GM12878 (cell line): ENCODE measurements around the gene CCNL2. TPM values are rescaled to one million over a fixed set of nuclear protein-coding genes. Genes with fewer than 3 reads are reported as not detected.

ENCODE experiments used
- ASH2L ChIP-seq: fragments of 300-600, 200-600 bp; sonication (generic); IDR thresholded peaks from 2 replicates; pipeline ENCODE4 v1.6.1; 2017; ENCODE audit warnings: low read depth, mild to moderate bottlenecking, borderline replicate concordance
- CHD2 ChIP-seq: IDR thresholded peaks from 2 replicates; pipeline ENCODE4 v1.6.1; 2011; ENCODE audit warnings: low read depth, low read length, improper control_type of control experiment, borderline replicate concordance
- CREM ChIP-seq: IDR thresholded peaks from 2 replicates; pipeline ENCODE4 v1.6.1; 2014; ENCODE audit warnings: antibody characterized with exemption, low read depth
- CTCF ChIP-seq, 3 experiments: IDR thresholded peaks in 2 of 3; conservative IDR thresholded peaks in 1 of 3; 2 replicates each; pipeline ENCODE4 v1.5.1; 2011; ENCODE audit warnings: low read depth in 3 of 3, low read length in 3 of 3, mild to moderate bottlenecking in 3 of 3, control low read depth in 2 of 3, moderate library complexity in 2 of 3, inconsistent platforms in 1 of 3, mixed read lengths in 1 of 3; ENCODE audit not compliant: control insufficient read depth in 2 of 3, insufficient read depth in 1 of 3; ENCODE audit errors: extremely low read depth in 1 of 3
- DPF2 ChIP-seq: fragments of 450-650 bp; IDR thresholded peaks from 2 replicates; pipeline ENCODE4 v1.6.1; 2017; ENCODE audit warnings: mild to moderate bottlenecking
- ELK1 ChIP-seq: IDR thresholded peaks from 2 replicates; pipeline ENCODE4 v1.6.1; 2012; ENCODE audit warnings: low read depth, low read length, improper control_type of control experiment
- GATAD2B ChIP-seq: fragments of 450-650 bp; conservative IDR thresholded peaks from 2 replicates; pipeline ENCODE4 v1.6.1; 2017; ENCODE audit warnings: low read depth, mild to moderate bottlenecking, moderate library complexity
- HCFC1 ChIP-seq: fragments of 150-350 bp; IDR thresholded peaks from 2 replicates; pipeline ENCODE4 v1.6.1; 2014; ENCODE audit warnings: low read length
- IKZF1 ChIP-seq: fragments of 450-650 bp; conservative IDR thresholded peaks from 2 replicates; pipeline ENCODE4 v1.6.1; 2017; ENCODE audit warnings: antibody characterized with exemption, mild to moderate bottlenecking
- MXI1 ChIP-seq: fragments of 150-350 bp; IDR thresholded peaks from 2 replicates; pipeline ENCODE4 v1.6.1; 2011; ENCODE audit warnings: low read depth, mild to moderate bottlenecking, inconsistent platforms, low read length, improper control_type of control experiment
- NFYB ChIP-seq: IDR thresholded peaks from 2 replicates; pipeline ENCODE4 v1.6.1; 2011; ENCODE audit warnings: low read depth, mild to moderate bottlenecking, low read length, improper control_type of control experiment, moderate library complexity; ENCODE audit not compliant: insufficient read depth
- NR2F1 ChIP-seq: fragments of 450-650 bp; conservative IDR thresholded peaks from 2 replicates; pipeline ENCODE4 v1.6.1; 2017; ENCODE audit warnings: mild to moderate bottlenecking
- PBX3 ChIP-seq: IDR thresholded peaks from 2 replicates; pipeline ENCODE4 v1.6.1; 2011; ENCODE audit warnings: mild to moderate bottlenecking, low read depth, low read length, moderate library complexity; ENCODE audit not compliant: insufficient replicate concordance
- RBBP5 ChIP-seq: fragments of 200-600 bp; sonication (generic); conservative IDR thresholded peaks from 2 replicates; pipeline ENCODE4 v1.6.1; 2016
- RELA ChIP-seq: fragments of 450-650 bp; IDR thresholded peaks from 2 replicates; pipeline ENCODE4 v1.8.0; 2014; ENCODE audit warnings: borderline replicate concordance; ENCODE audit not compliant: partially characterized antibody
- SP1 ChIP-seq: IDR thresholded peaks from one replicate; pipeline ENCODE4 v1.6.1; 2011; ENCODE audit warnings: low read depth, low read length
- SUZ12 ChIP-seq: fragments of 200-600 bp; sonication (generic); IDR thresholded peaks from one replicate; pipeline ENCODE4 v1.6.1; 2018; ENCODE audit warnings: antibody characterized with exemption, mild to moderate bottlenecking; ENCODE audit not compliant: unreplicated experiment
- polyA plus RNA-seq, 11 experiments: library from polyadenylated mRNA; depleted of rRNA in 4 of 11; unstranded in 6 of 11; stranded (reverse) in 5 of 11; fragments of >200 nt; fragmentation: Nextera tagmentation in 4 of 11; fragmentation: Illumina TruSeq in 1 of 11; extraction: Ambion mirVana in 4 of 11; extraction: Trizol in 1 of 11; gene quantifications; 1 replicate in 1 of 11; 2 replicates in 10 of 11; pipeline versions ENCODE4 v1.2.1 to v1.2.3, GENCODE V29; 2011 to 2016; ENCODE audit warnings: inconsistent platforms in 2 of 11, missing spikeins in 2 of 11, low read depth in 1 of 11
- total RNA-seq, 4 experiments: library from RNA; depleted of rRNA in 3 of 4; stranded (reverse); fragments of >200 nt in 3 of 4; fragmentation: Illumina TruSeq in 1 of 4; extraction: Trizol in 1 of 4; gene quantifications; 2 replicates each; pipeline versions ENCODE4 v1.2.1 to v1.2.3, GENCODE V29; 2013 to 2021
- TF ChIP-seq, protein P1 (sequence below): IDR thresholded peaks from 2 replicates; pipeline ENCODE4 v1.6.1; 2011; ENCODE audit warnings: borderline replicate concordance, low read depth, mild to moderate bottlenecking, moderate library complexity, low read length; ENCODE audit not compliant: insufficient read depth, poor library complexity, severe bottlenecking
- TF ChIP-seq, protein P2 (sequence below): fragments of 450-650 bp; IDR thresholded peaks from 2 replicates; pipeline ENCODE4 v1.6.1; 2017; ENCODE audit warnings: low read depth, mild to moderate bottlenecking, moderate library complexity
- TF ChIP-seq, protein P3 (sequence below): fragments of 450-650 bp; IDR thresholded peaks from 2 replicates; pipeline ENCODE4 v1.6.1; 2017; ENCODE audit warnings: mild to moderate bottlenecking, low read depth, inconsistent platforms; ENCODE audit not compliant: poor library complexity, severe bottlenecking

CCNL2 gene
- total and polyA plus RNA-seq, 10 of the 15 experiments (the other 5 are each of a cell fraction or from before 2014, with no cell fraction given): 2.1 to 143 (median 101) TPM

- TF ChIP-seq CTCF (IDR thresholded peaks at IDR 0.05 in 2 of 3, conservative IDR thresholded peaks at IDR 0.05 in 1 of 3; ENCODE audit: control insufficient read depth in 2 of 3, extremely low read depth in 1 of 3, insufficient read depth in 1 of 3, low read depth in 3 of 3, low read length in 3 of 3) (peak; percentile 38 to 71 (median 55); a peak in 5 of 6 replicates), ELK1 (peak; percentile 71), HCFC1 (peak; percentile 68), SP1 (peak; percentile 99), CHD2 (peak; percentile 97), NFYB (peak; percentile 98), DPF2 (peak; percentile 99), GATAD2B (peak; percentile 87), NR2F1 (peak; percentile 72), PBX3 (peak; percentile 98), RELA (peak; percentile 8), IKZF1 (peak; percentile 85), RBBP5 (no peak), CREM (peak; percentile 91), SUZ12 (no peak), ASH2L (0 out of 2 replicates have a peak, but pooled peaks have one; percentile 6), MXI1 (peak; percentile 90)
- TF ChIP-seq, protein P1, sequence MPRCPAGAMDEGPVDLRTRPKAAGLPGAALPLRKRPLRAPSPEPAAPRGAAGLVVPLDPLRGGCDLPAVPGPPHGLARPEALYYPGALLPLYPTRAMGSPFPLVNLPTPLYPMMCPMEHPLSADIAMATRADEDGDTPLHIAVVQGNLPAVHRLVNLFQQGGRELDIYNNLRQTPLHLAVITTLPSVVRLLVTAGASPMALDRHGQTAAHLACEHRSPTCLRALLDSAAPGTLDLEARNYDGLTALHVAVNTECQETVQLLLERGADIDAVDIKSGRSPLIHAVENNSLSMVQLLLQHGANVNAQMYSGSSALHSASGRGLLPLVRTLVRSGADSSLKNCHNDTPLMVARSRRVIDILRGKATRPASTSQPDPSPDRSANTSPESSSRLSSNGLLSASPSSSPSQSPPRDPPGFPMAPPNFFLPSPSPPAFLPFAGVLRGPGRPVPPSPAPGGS: peak; percentile 23
- TF ChIP-seq, protein P2, sequence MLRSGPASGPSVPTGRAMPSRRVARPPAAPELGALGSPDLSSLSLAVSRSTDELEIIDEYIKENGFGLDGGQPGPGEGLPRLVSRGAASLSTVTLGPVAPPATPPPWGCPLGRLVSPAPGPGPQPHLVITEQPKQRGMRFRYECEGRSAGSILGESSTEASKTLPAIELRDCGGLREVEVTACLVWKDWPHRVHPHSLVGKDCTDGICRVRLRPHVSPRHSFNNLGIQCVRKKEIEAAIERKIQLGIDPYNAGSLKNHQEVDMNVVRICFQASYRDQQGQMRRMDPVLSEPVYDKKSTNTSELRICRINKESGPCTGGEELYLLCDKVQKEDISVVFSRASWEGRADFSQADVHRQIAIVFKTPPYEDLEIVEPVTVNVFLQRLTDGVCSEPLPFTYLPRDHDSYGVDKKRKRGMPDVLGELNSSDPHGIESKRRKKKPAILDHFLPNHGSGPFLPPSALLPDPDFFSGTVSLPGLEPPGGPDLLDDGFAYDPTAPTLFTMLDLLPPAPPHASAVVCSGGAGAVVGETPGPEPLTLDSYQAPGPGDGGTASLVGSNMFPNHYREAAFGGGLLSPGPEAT: 0 out of 2 replicates have a peak, but pooled peaks have one; percentile 16
- TF ChIP-seq, protein P3, sequence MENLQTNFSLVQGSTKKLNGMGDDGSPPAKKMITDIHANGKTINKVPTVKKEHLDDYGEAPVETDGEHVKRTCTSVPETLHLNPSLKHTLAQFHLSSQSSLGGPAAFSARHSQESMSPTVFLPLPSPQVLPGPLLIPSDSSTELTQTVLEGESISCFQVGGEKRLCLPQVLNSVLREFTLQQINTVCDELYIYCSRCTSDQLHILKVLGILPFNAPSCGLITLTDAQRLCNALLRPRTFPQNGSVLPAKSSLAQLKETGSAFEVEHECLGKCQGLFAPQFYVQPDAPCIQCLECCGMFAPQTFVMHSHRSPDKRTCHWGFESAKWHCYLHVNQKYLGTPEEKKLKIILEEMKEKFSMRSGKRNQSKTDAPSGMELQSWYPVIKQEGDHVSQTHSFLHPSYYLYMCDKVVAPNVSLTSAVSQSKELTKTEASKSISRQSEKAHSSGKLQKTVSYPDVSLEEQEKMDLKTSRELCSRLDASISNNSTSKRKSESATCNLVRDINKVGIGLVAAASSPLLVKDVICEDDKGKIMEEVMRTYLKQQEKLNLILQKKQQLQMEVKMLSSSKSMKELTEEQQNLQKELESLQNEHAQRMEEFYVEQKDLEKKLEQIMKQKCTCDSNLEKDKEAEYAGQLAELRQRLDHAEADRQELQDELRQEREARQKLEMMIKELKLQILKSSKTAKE: no peak
These were observed at the start of gene CCNL2 (continued) for GRCh38 chr1:1399187-1399871.
